Stimulated activated naive CD8-positive, alpha-beta T cell treated with anti-CD3 and anti-CD28 coated beads, Interleukin-15, amount 100 ng/mL, for 72 hours (primary cell): ENCODE measurements around the gene NEK3.
"Not testable (repeated sequence)": the region's sequence is repeated elsewhere in the genome, so short reads cannot be mapped to it uniquely, and the experiment has no call there.

Experiments
- ATAC-seq: fragments of 150-1000 bp; cut with Tn5 transposase; 2 replicates; pipeline ENCODE4 v1.10.0; 2021; ENCODE audit warnings: mild to moderate bottlenecking, moderate library complexity
- DNase-seq, 2 donors: peaks; one replicate each; pipeline ENCODE4 v3.0.0; 2021 to 2022
- H3K27ac Mint-ChIP-seq, 2 donors: one replicate each; pipeline ENCODE4 v1.8.0; 2022; ENCODE audit warnings: mild to moderate bottlenecking in 2 of 2, mixed read lengths in 2 of 2, moderate library complexity in 2 of 2
- H3K27me3 Mint-ChIP-seq: one replicate; pipeline ENCODE4 v1.8.0; 2022; ENCODE audit warnings: mixed read lengths
- H3K4me1 Mint-ChIP-seq: one replicate; pipeline ENCODE4 v1.8.0; 2022; ENCODE audit warnings: mild to moderate bottlenecking, mixed read lengths
- H3K4me3 Mint-ChIP-seq, 2 donors: one replicate each; pipeline ENCODE4 v1.8.0; 2022; ENCODE audit warnings: mild to moderate bottlenecking in 2 of 2, mixed read lengths in 2 of 2, moderate library complexity in 1 of 2
- H3K9me3 Mint-ChIP-seq, 2 donors: one replicate each; pipeline ENCODE4 v1.8.0; 2022; ENCODE audit warnings: mixed read lengths in 2 of 2

Gene NEK3

GRCh38 chr13:52181316-52181954, 22.0 kb upstream of the NEK3 start:
- not testable (repeated sequence) for H3K27me3 Mint-ChIP-seq, DNase-seq, H3K9me3 Mint-ChIP-seq, H3K27ac Mint-ChIP-seq, H3K4me1 Mint-ChIP-seq, H3K4me3 Mint-ChIP-seq
- peak; percentile 49 for ATAC-seq

GRCh38 chr13:52179925-52180324, 20.5 kb upstream of the NEK3 start:
- Mint-ChIP-seq H3K27ac (no peak overlapping the region), H3K4me3 (no peak overlapping the region), H3K9me3 (no peaks in the 10 kb centered on the region), H3K27me3 (no peaks in the 10 kb centered on the region), H3K4me1 (no peaks in the 10 kb centered on the region)
- no peak for ATAC-seq
- no peak for DNase-seq

GRCh38 chr13:52177276-52177675, 17.9 kb upstream of the NEK3 start:
- DNase-seq: no peak
- peaks cover 6% of the 10 kb centered on the region for H3K4me1 Mint-ChIP-seq
- H3K27ac Mint-ChIP-seq: no peak overlapping the region
- H3K9me3 Mint-ChIP-seq: no peaks in the 10 kb centered on the region
- no peak overlapping the region for H3K4me3 Mint-ChIP-seq
- H3K27me3 Mint-ChIP-seq: no peaks in the 10 kb centered on the region
- no peak for ATAC-seq

- H3K9me3 Mint-ChIP-seq, H3K4me3 Mint-ChIP-seq, ATAC-seq, H3K4me1 Mint-ChIP-seq, DNase-seq, H3K27me3 Mint-ChIP-seq: not testable (repeated sequence)
- H3K27ac Mint-ChIP-seq: peak overlapping the region in 1 of 2 donors; percentile 33
Measured at GRCh38 chr13:52173970-52174369, 14.6 kb upstream of the NEK3 start.

- peak overlapping the region in 1 of 2 donors; percentile 66 for H3K27ac Mint-ChIP-seq
- H3K4me3 Mint-ChIP-seq: no peak overlapping the region
- H3K4me1 Mint-ChIP-seq: peaks cover 6% of the 10 kb centered on the region
Measured at GRCh38 chr13:52173373-52173772, 14.0 kb upstream of the NEK3 start.

GRCh38 chr13:52171686-52172085, 12.3 kb upstream of the NEK3 start:
- H3K27ac Mint-ChIP-seq: peak overlapping the region in 1 of 2 donors; percentile 67
- not testable (repeated sequence) for H3K4me3 Mint-ChIP-seq, H3K27me3 Mint-ChIP-seq, ATAC-seq, H3K4me1 Mint-ChIP-seq, DNase-seq, H3K9me3 Mint-ChIP-seq

More at GRCh38 chr13:52173373-52173772, 14.0 kb upstream of the NEK3 start:
- Mint-ChIP-seq H3K27me3 (no peaks in the 10 kb centered on the region), H3K9me3 (no peaks in the 10 kb centered on the region)
- DNase-seq (no peak), ATAC-seq (no peak)

GRCh38 chr13:52170828-52171391, 11.5 kb upstream of the NEK3 start:
- not testable (repeated sequence) for H3K9me3 Mint-ChIP-seq, H3K4me3 Mint-ChIP-seq, H3K4me1 Mint-ChIP-seq, H3K27ac Mint-ChIP-seq, H3K27me3 Mint-ChIP-seq, ATAC-seq, DNase-seq

GRCh38 chr13:52169839-52170238, 10.4 kb upstream of the NEK3 start:
- Mint-ChIP-seq H3K27ac (no peak overlapping the region), H3K4me3 (no peak overlapping the region), H3K9me3 (no peaks in the 10 kb centered on the region), H3K27me3 (no peaks in the 10 kb centered on the region), H3K4me1 (peaks cover 6% of the 10 kb centered on the region)
- DNase-seq (no peak), ATAC-seq (no peak)

- no peak for ATAC-seq
- Mint-ChIP-seq H3K9me3 (no peaks in the 10 kb centered on the region), H3K4me3 (no peak overlapping the region), H3K4me1 (peaks cover 18% of the 10 kb centered on the region), H3K27me3 (no peaks in the 10 kb centered on the region), H3K27ac (no peak overlapping the region)
- DNase-seq: no peak
Measured at GRCh38 chr13:52165411-52165810, 6.0 kb upstream of the NEK3 start.

- Mint-ChIP-seq H3K9me3 (no peaks in the 10 kb centered on the region), H3K27ac (no peak overlapping the region), H3K4me3 (no peak overlapping the region), H3K4me1 (peaks cover 23% of the 10 kb centered on the region), H3K27me3 (peaks cover 2% of the 10 kb centered on the region)
- DNase-seq (no peak), ATAC-seq (no peak)
Measured at GRCh38 chr13:52164989-52165388, 5.6 kb upstream of the NEK3 start.

- not testable (repeated sequence) for H3K27ac Mint-ChIP-seq, DNase-seq
- H3K4me1 Mint-ChIP-seq: peaks cover 30% of the 10 kb centered on the region
Measured at GRCh38 chr13:52163878-52164277, 4.5 kb upstream of the NEK3 start.

GRCh38 chr13:52162279-52163101, 3.1 kb upstream of the NEK3 start:
- peaks cover 37% of the 10 kb centered on the region for H3K4me1 Mint-ChIP-seq
- H3K9me3 Mint-ChIP-seq: no peaks in the 10 kb centered on the region
- H3K27me3 Mint-ChIP-seq: peaks cover 11% of the 10 kb centered on the region
- H3K4me3 Mint-ChIP-seq: no peak overlapping the region
- H3K27ac Mint-ChIP-seq: no peak overlapping the region
- DNase-seq (no peak), ATAC-seq (no peak)

More at GRCh38 chr13:52163878-52164277, 4.5 kb upstream of the NEK3 start:
- not testable (repeated sequence) for H3K4me3 Mint-ChIP-seq, ATAC-seq, H3K9me3 Mint-ChIP-seq, H3K27me3 Mint-ChIP-seq

GRCh38 chr13:52161181-52161646, 1.8 kb upstream of the NEK3 start:
- H3K27me3 Mint-ChIP-seq: peaks cover 22% of the 10 kb centered on the region
- DNase-seq (no peak), ATAC-seq (no peak)
- H3K27ac Mint-ChIP-seq: no peak overlapping the region
- H3K4me1 Mint-ChIP-seq: peaks cover 37% of the 10 kb centered on the region
- H3K9me3 Mint-ChIP-seq: no peaks in the 10 kb centered on the region
- H3K4me3 Mint-ChIP-seq: no peak overlapping the region

GRCh38 chr13:52160506-52160905, 1.1 kb upstream of the NEK3 start:
- Mint-ChIP-seq H3K4me1 (peaks cover 37% of the 10 kb centered on the region), H3K4me3 (no peak overlapping the region), H3K9me3 (no peaks in the 10 kb centered on the region), H3K27ac (no peak overlapping the region), H3K27me3 (peaks cover 22% of the 10 kb centered on the region)
- no peak for DNase-seq
- no peak for ATAC-seq

- ATAC-seq: no peak
- Mint-ChIP-seq H3K9me3 (no peaks in the 10 kb centered on the region), H3K4me3 (peak overlapping the region; percentile 69 to 79), H3K27me3 (peaks cover 22% of the 10 kb centered on the region), H3K4me1 (peaks cover 37% of the 10 kb centered on the region), H3K27ac (peak overlapping the region in 1 of 2 donors; percentile 2)
- DNase-seq: no peak
Measured at GRCh38 chr13:52160053-52160452, 656 bp upstream of the NEK3 start.

GRCh38 chr13:52158629-52159158, 703 bp downstream of the NEK3 start:
- ATAC-seq (no peak), DNase-seq (no peak)
- H3K4me1 Mint-ChIP-seq: peaks cover 37% of the 10 kb centered on the region
- no peaks in the 10 kb centered on the region for H3K9me3 Mint-ChIP-seq
- H3K4me3 Mint-ChIP-seq: peak overlapping the region; percentile 69 to 79
- peaks cover 22% of the 10 kb centered on the region for H3K27me3 Mint-ChIP-seq
- H3K27ac Mint-ChIP-seq: peak overlapping the region in 1 of 2 donors; percentile 14
